ENCODE measurements around the gene AACS.
"Not testable (repeated sequence)": the region's sequence is repeated elsewhere in the genome, so short reads cannot be mapped to it uniquely, and the experiment has no call there.

The AACS gene

DNA sequence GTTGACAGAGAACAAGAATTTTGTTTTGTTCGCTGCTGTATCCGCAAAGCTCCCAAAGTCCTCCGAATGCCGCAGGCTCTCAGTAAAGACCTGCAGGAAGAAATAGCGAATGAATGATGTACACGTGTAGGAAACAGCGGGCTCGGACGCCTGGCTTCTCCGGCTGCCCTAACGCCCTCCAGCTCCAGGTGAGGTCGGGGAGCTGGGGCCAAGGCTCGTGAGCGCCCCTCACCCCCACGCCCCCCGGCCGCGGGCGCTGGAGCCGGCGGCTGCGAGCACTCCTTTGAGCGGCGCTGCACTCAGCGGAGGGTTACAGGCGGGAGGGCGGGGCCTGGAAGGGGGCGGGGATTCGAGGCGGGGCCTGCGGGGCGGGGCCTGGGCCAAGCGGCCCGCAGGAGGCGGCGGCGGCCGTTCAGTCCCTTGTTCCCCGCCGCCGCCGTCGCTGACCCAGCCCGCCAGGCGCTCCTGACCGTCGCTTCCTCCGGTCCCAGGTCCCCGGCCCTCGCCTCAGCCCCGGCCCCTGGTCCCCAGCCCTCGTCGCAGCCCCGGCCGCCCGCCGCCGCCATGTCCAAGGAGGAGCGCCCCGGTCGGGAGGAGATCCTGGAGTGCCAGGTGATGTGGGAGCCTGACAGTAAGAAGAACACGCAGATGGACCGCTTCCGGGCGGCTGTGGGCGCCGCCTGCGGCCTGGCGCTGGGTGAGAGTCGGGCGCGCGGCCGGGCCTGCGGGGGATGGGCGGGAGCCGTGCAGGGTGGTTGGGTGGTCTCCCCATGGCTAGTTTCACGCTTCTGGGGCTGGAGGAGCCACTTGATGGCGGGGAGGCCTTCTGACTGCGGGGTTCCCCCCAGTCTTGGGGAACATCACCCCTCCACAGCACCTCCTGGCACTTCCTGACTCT is at the start of gene AACS:
Gene AACS, plus strand, starts transcription at position 415 of the 898 bp plus-strand sequence. Its CDS starts 150 bp downstream, at position 565.
- Mint-ChIP-seq H3K27ac (peak within 1 kb of the TSS; percentile 5 to 74), H3K4me3 (peak within 1 kb of the TSS; percentile 90 to 91), H3K9me3 (no peaks in the 10 kb centered on the region), H3K27me3 (peaks cover 16% of the 10 kb centered on the region), H3K4me1 (peaks cover 26% of the 10 kb centered on the region)
- ATAC-seq (peak; percentile 96), DNase-seq (peak; percentile 70 to 72)

GRCh38 chr12:125015680-125016310 is 49.4 kb upstream of the AACS start:
- Mint-ChIP-seq H3K9me3 (no peaks in the 10 kb centered on the region), H3K27me3 (no peaks in the 10 kb centered on the region), H3K27ac (no peak overlapping the region), H3K4me3 (no peak overlapping the region), H3K4me1 (no peaks in the 10 kb centered on the region)
- no peak for DNase-seq
- ATAC-seq: no peak

GRCh38 chr12:125017801-125018200 is 47.4 kb upstream of the AACS start:
- H3K9me3 Mint-ChIP-seq: no peaks in the 10 kb centered on the region
- H3K27ac Mint-ChIP-seq: no peak overlapping the region
- H3K27me3 Mint-ChIP-seq: no peaks in the 10 kb centered on the region
- H3K4me3 Mint-ChIP-seq: no peak overlapping the region
- no peaks in the 10 kb centered on the region for H3K4me1 Mint-ChIP-seq
- ATAC-seq (no peak), DNase-seq (no peak)

DNA sequence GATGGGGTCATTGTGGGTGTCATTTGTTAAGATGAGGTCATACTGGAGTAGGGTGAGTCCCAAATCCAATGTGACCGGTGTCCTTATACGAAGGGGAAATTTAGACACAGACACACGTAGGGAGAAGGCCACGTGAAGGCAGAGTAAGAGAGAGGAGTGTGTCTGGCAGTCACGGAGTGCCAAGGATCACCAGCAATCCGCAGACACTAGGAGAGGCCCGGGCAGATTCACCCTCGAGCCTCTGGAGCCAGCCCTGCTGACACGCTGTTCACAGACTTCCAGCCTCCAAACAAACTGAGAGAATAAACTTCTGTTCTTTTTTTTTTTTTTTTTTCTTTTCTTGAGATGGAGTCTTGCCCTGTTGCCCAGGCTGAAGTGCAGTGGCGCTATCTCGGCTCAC is 46.9 kb upstream of the AACS start:
- Mint-ChIP-seq H3K4me1 (no peaks in the 10 kb centered on the region), H3K4me3 (no peak overlapping the region), H3K27ac (no peak overlapping the region), H3K27me3 (no peaks in the 10 kb centered on the region), H3K9me3 (no peaks in the 10 kb centered on the region)
- DNase-seq: no peak
- ATAC-seq: no peak

GRCh38 chr12:125021096-125021495 is 44.1 kb upstream of the AACS start:
- ATAC-seq: no peak
- no peaks in the 10 kb centered on the region for H3K27me3 Mint-ChIP-seq
- H3K27ac Mint-ChIP-seq: no peak overlapping the region
- no peaks in the 10 kb centered on the region for H3K9me3 Mint-ChIP-seq
- DNase-seq: no peak
- no peaks in the 10 kb centered on the region for H3K4me1 Mint-ChIP-seq
- no peak overlapping the region for H3K4me3 Mint-ChIP-seq

DNA sequence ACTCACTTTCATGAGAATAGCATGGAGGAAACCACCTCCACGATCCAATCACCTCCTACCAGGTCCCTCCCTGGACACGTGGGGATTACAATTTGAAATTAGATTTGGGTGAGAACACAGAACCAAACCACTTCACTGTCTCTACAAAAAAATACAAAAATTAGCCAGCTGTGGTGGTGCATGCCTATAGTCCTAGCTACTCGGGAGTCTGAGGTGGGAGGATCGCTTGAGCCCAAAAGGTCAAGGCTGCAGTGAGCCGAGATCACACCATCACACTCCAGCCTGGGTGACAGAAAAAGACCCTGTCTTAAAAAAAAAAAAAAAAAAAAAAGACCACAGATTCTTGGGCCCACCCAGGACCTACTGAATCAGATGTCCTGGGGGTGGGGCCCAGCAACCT is 43.5 kb upstream of the AACS start:
- Mint-ChIP-seq H3K4me1 (no peaks in the 10 kb centered on the region), H3K27me3 (no peaks in the 10 kb centered on the region), H3K9me3 (no peaks in the 10 kb centered on the region), H3K4me3 (no peak overlapping the region), H3K27ac (no peak overlapping the region)
- no peak for DNase-seq
- no peak for ATAC-seq

DNA sequence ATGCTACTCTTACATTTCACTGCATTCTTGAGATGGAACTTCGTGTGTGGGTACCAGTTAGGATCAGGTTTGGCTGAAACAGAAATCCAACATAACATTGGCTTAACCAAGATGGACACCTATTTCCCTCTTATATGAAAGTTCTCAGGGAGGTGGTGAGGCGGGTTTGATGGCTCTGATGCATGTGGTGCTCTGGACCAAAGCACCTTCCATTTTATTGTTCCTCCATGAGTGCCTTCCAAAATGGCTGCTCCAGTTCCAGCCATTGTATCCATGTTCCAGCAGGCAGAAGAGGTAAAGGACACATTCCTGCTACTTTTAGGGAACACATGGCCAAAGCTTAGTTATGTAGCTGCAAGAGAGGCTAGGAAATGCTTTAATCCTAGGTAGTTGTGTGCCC is 42.2 kb upstream of the AACS start:
- ATAC-seq (no peak), DNase-seq (no peak)
- H3K9me3 Mint-ChIP-seq: no peaks in the 10 kb centered on the region
- H3K4me1 Mint-ChIP-seq: no peaks in the 10 kb centered on the region
- H3K4me3 Mint-ChIP-seq: no peak overlapping the region
- H3K27ac Mint-ChIP-seq: no peak overlapping the region
- H3K27me3 Mint-ChIP-seq: no peaks in the 10 kb centered on the region

- no peak for ATAC-seq
- Mint-ChIP-seq H3K27me3 (no peaks in the 10 kb centered on the region), H3K4me3 (no peak overlapping the region), H3K9me3 (no peaks in the 10 kb centered on the region), H3K4me1 (no peaks in the 10 kb centered on the region), H3K27ac (peak overlapping the region in 1 of 2 donors; percentile 54)
- no peak for DNase-seq
These were observed 40.2 kb upstream of the AACS start for GRCh38 chr12:125024949-125025563.

DNA sequence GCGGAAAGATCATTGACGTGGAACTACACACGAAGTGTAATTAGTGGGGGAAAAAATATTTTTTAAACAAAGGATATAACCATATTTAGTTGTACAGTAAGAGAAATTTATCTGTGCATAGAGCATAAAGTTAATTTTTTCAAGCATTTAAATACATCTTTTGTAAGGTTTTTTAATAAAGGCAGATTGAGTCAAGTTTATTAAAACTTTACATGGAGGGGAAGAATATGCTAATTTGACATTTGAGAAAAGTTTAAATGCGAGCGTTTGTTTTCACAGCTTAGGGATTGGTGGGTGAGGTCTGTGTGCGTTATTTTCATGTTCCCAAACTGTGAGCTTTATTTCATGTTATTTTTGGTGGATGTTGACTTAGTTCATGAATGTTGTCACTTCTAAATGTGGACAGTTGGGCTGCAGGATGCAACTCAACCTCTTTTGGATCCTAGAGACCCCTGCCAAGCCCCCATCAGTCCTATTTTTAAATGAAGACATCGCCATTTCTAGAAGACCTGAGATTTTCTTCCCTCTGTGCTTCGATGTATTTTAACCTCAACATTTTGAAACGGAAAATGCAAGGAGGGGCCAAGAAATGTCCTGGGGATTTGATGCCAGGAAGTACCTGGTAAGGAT is 39.5 kb upstream of the AACS start:
- DNase-seq: no peak
- no peak for ATAC-seq
- no peak overlapping the region for H3K4me3 Mint-ChIP-seq
- H3K27ac Mint-ChIP-seq: no peak overlapping the region
- H3K4me1 Mint-ChIP-seq: no peaks in the 10 kb centered on the region
- H3K27me3 Mint-ChIP-seq: no peaks in the 10 kb centered on the region
- no peaks in the 10 kb centered on the region for H3K9me3 Mint-ChIP-seq

DNA sequence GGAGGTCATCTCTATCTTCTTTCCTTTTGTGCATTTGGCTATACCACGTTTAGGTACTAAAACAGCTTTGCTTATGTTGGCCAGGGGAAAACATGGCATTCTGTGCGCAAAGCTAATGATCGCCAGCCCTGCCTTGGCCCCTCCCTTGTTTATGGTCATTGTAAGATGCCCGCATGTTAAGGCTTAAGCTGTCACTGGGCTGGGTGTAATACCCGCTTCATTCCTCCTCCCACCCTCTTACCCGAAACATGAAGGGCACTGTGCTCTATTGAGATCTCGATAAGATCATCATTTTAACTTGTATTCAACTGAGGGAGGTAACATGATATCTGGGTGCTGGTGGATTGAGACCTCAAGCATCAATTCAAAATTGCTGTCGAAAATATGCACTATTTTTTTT is 37.1 kb upstream of the AACS start:
- ATAC-seq (no peak), DNase-seq (no peak)
- Mint-ChIP-seq H3K27me3 (no peaks in the 10 kb centered on the region), H3K9me3 (no peaks in the 10 kb centered on the region), H3K4me3 (no peak overlapping the region), H3K27ac (no peak overlapping the region), H3K4me1 (no peaks in the 10 kb centered on the region)

DNA sequence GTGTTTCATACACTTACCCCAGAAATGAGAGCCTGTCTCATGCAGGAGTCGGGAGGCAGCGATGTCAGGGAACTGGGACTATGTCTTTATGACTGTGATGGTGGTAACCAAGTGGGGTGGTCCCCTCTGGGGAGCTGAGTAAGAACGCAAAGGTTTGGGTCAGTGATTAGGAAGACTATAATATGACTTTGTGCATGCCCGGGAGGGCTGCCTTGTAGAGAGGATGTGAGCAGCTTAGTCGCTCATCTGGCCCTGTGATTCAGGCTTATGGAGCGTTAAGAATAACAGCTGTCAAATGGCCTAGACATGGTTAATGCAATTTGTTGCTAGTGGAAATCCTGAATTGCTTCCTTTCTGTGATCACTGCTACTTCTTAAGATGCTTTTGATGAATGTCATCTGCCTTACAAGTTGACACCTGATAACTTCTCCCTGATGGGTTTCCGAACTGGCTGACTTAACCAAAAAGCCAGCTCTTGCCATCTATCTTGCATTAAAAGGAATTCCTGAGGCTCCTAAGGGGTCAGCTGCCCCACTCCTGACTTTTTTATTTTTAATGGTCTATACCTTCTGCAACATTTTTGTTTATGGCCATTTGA is 35.4 kb upstream of the AACS start:
- Mint-ChIP-seq H3K27me3 (no peaks in the 10 kb centered on the region), H3K9me3 (no peaks in the 10 kb centered on the region), H3K4me1 (no peaks in the 10 kb centered on the region), H3K27ac (no peak overlapping the region), H3K4me3 (no peak overlapping the region)
- ATAC-seq (no peak), DNase-seq (no peak)

GRCh38 chr12:125031471-125031870 is 33.8 kb upstream of the AACS start:
- not testable (repeated sequence) for ATAC-seq, H3K27me3 Mint-ChIP-seq, H3K4me1 Mint-ChIP-seq, H3K9me3 Mint-ChIP-seq, H3K4me3 Mint-ChIP-seq, DNase-seq
- peak overlapping the region in 1 of 2 donors; percentile 72 for H3K27ac Mint-ChIP-seq

DNA sequence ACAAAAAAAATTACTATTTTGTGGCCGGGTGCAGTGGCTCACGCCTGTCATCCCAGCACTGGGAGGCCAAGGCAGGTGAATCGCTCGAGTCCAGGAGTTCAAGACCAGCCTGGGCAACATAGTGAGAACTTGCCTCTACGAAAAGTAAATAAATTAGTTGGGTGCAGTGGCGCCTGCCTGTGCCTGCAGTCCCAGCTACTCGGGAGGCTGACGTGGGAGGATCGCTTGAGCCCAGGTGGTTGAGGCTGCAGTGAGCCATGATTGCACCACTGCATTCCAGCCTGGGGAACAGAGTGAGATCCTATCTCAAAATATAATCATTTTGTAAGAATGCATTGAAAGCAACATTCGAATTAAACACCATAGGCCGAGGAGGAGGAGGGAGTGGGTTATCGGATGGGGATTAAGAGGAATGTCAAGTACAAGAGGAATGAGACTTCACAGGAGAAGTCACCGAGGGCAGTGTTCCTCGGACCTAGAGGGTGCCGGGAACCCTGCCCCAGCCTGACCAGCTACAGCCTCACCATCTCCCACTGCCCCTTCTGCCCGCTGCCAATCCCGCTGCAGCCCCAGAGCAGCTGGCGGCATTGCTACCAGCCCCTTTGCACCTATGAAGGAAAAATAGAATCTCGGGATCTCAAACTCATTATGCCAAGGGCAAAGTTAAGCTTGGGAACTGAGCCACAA is 32.6 kb upstream of the AACS start:
- ATAC-seq (no peak), DNase-seq (no peak)
- Mint-ChIP-seq H3K9me3 (no peaks in the 10 kb centered on the region), H3K27ac (no peak overlapping the region), H3K27me3 (no peaks in the 10 kb centered on the region), H3K4me1 (no peaks in the 10 kb centered on the region), H3K4me3 (no peak overlapping the region)

GRCh38 chr12:125033288-125033687 is 31.9 kb upstream of the AACS start:
- H3K27me3 Mint-ChIP-seq: no peaks in the 10 kb centered on the region
- H3K27ac Mint-ChIP-seq: no peak overlapping the region
- ATAC-seq (no peak), DNase-seq (no peak)
- no peak overlapping the region for H3K4me3 Mint-ChIP-seq
- no peaks in the 10 kb centered on the region for H3K9me3 Mint-ChIP-seq
- no peaks in the 10 kb centered on the region for H3K4me1 Mint-ChIP-seq
